DOHH2 (cell line): ENCODE data around the gene C9orf153.

ENCODE experiments used
- CTCF ChIP-seq: fragments of 200-600 bp; sonication (generic); IDR thresholded peaks from one replicate; pipeline ENCODE4 v1.5.1; 2014; ENCODE audit warnings: antibody characterized with exemption, mild to moderate bottlenecking, low read depth, low read length; ENCODE audit not compliant: poor library complexity, severe bottlenecking
- EZH2phosphoT487 ChIP-seq: fragments of 200-600 bp; sonication (generic); IDR thresholded peaks from 2 replicates; pipeline ENCODE4 v1.6.1; 2017; ENCODE audit warnings: borderline replicate concordance, mild to moderate bottlenecking, antibody characterized with exemption, low read length, moderate library complexity, mixed read lengths

- no peak for TF ChIP-seq CTCF
- TF ChIP-seq EZH2phosphoT487, result no peak
Measured at GRCh38 chr9:86259557-86259956, at the start of gene C9orf153.
